DND-41 (cell line): ENCODE data around the gene AKAP1.

ENCODE experiments used
- ATAC-seq: fragments of 200-7000 bp; cut with Tn5 transposase; 3 replicates; pipeline ENCODE4 v1.9.1; 2021; ENCODE audit warnings: low read depth; ENCODE audit not compliant: insufficient read depth
- DNase-seq: peaks from one replicate; pipeline ENCODE4 v3.0.0-alpha.2; 2020
- H2AFZ ChIP-seq: 2 replicates; pipeline ENCODE4 v1.6.0; 2012; ENCODE audit warnings: low read depth, low read length
- H3K27ac ChIP-seq: 2 replicates; pipeline ENCODE4 v1.5.1; 2012; ENCODE audit warnings: low read length, inconsistent platforms
- H3K27me3 ChIP-seq: fragments of 200-600 bp; sonication (generic); 2 replicates; pipeline ENCODE4 v1.6.0; 2012; ENCODE audit warnings: low read length, mild to moderate bottlenecking, inconsistent platforms; ENCODE audit not compliant: insufficient read depth, poor library complexity
- H3K36me3 ChIP-seq: 2 replicates; pipeline ENCODE4 v1.5.1; 2012; ENCODE audit warnings: low read length, inconsistent platforms; ENCODE audit not compliant: insufficient read depth
- H3K4me1 ChIP-seq: 2 replicates; pipeline ENCODE4 v1.5.1; 2012; ENCODE audit warnings: mild to moderate bottlenecking, low read length; ENCODE audit not compliant: insufficient read depth
- H3K4me2 ChIP-seq: 2 replicates; pipeline ENCODE4 v1.6.0; 2012; ENCODE audit warnings: mild to moderate bottlenecking, moderate library complexity, low read length, inconsistent platforms; ENCODE audit not compliant: insufficient read depth
- H3K4me3 ChIP-seq, 2 experiments: fragments of 200-600 bp in 1 of 2; shearing (Covaris generic) in 1 of 2; 2 replicates each; pipeline ENCODE4 v1.5.1; 2012 to 2016; ENCODE audit warnings: inconsistent platforms in 2 of 2, low read length in 2 of 2, mild to moderate bottlenecking in 2 of 2, low read depth in 1 of 2, moderate library complexity in 1 of 2
- H3K79me2 ChIP-seq: 2 replicates; pipeline ENCODE4 v1.6.0; 2012; ENCODE audit warnings: low read length, inconsistent platforms; ENCODE audit not compliant: insufficient read depth
- H3K9ac ChIP-seq: 2 replicates; pipeline ENCODE4 v1.6.0; 2012; ENCODE audit warnings: low read depth, mild to moderate bottlenecking, inconsistent platforms, low read length, moderate library complexity
- H3K9me3 ChIP-seq: 2 replicates; pipeline ENCODE4 v1.5.1; 2012; ENCODE audit warnings: low read length, moderate library complexity, mild to moderate bottlenecking, inconsistent platforms; ENCODE audit not compliant: insufficient read depth, severe bottlenecking
- H4K20me1 ChIP-seq: 2 replicates; pipeline ENCODE4 v1.6.0; 2012; ENCODE audit warnings: low read length; ENCODE audit not compliant: insufficient read depth
- EZH2 ChIP-seq: IDR thresholded peaks from 3 replicates; pipeline ENCODE4 v1.6.1; 2012; ENCODE audit warnings: borderline replicate concordance, low read depth, mild to moderate bottlenecking, moderate library complexity, low read length, inconsistent platforms; ENCODE audit not compliant: severe bottlenecking
- TF ChIP-seq, protein P1 (sequence below): IDR thresholded peaks from 2 replicates; pipeline ENCODE4 v1.5.1; 2012; ENCODE audit warnings: borderline replicate concordance, low read length, moderate library complexity, mild to moderate bottlenecking; ENCODE audit not compliant: poor library complexity, severe bottlenecking; ENCODE audit errors: extremely low read depth

AKAP1 gene, protein sequence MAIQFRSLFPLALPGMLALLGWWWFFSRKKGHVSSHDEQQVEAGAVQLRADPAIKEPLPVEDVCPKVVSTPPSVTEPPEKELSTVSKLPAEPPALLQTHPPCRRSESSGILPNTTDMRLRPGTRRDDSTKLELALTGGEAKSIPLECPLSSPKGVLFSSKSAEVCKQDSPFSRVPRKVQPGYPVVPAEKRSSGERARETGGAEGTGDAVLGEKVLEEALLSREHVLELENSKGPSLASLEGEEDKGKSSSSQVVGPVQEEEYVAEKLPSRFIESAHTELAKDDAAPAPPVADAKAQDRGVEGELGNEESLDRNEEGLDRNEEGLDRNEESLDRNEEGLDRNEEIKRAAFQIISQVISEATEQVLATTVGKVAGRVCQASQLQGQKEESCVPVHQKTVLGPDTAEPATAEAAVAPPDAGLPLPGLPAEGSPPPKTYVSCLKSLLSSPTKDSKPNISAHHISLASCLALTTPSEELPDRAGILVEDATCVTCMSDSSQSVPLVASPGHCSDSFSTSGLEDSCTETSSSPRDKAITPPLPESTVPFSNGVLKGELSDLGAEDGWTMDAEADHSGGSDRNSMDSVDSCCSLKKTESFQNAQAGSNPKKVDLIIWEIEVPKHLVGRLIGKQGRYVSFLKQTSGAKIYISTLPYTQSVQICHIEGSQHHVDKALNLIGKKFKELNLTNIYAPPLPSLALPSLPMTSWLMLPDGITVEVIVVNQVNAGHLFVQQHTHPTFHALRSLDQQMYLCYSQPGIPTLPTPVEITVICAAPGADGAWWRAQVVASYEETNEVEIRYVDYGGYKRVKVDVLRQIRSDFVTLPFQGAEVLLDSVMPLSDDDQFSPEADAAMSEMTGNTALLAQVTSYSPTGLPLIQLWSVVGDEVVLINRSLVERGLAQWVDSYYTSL

GRCh38 chr17:57084802-57085447 is at the start of gene AKAP1:
Gene AKAP1, plus strand, starts transcription at chr17:57085246. Its CDS starts 20,219 bp downstream, at chr17:57105465.
- ATAC-seq: peak; percentile 93
- Histone ChIP-seq H2AFZ (peak within 1 kb of the TSS; percentile 99), H3K9ac (peak within 1 kb of the TSS; percentile 80), H3K27me3 (no peaks in the 10 kb centered on the region), H3K9me3 (no peaks in the 10 kb centered on the region), H3K36me3 (no peaks in the 10 kb centered on the region; the same call in 1 of the 2 replicates), H3K4me2 (peak within 1 kb of the TSS; percentile 96), H3K4me3 (peak within 1 kb of the TSS; percentile 59 to 90), H4K20me1 (peaks cover 36% of the 10 kb centered on the region; the same call in 1 of the 2 replicates), H3K4me1 (peaks cover 35% of the 10 kb centered on the region), H3K79me2 (peaks cover 58% of the 10 kb centered on the region), H3K27ac (peak within 1 kb of the TSS; percentile 93)
- DNase-seq: peak; percentile 96
- TF ChIP-seq, protein P1, sequence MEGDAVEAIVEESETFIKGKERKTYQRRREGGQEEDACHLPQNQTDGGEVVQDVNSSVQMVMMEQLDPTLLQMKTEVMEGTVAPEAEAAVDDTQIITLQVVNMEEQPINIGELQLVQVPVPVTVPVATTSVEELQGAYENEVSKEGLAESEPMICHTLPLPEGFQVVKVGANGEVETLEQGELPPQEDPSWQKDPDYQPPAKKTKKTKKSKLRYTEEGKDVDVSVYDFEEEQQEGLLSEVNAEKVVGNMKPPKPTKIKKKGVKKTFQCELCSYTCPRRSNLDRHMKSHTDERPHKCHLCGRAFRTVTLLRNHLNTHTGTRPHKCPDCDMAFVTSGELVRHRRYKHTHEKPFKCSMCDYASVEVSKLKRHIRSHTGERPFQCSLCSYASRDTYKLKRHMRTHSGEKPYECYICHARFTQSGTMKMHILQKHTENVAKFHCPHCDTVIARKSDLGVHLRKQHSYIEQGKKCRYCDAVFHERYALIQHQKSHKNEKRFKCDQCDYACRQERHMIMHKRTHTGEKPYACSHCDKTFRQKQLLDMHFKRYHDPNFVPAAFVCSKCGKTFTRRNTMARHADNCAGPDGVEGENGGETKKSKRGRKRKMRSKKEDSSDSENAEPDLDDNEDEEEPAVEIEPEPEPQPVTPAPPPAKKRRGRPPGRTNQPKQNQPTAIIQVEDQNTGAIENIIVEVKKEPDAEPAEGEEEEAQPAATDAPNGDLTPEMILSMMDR: peak; percentile 50
- no peak for TF ChIP-seq EZH2

- Histone ChIP-seq H3K4me3 (no peak overlapping the region), H2AFZ (no peak overlapping the region), H3K27ac (no peak overlapping the region), H3K79me2 (no peaks in the 10 kb centered on the region), H3K4me2 (no peak overlapping the region), H3K36me3 (no peaks in the 10 kb centered on the region), H3K9me3 (no peaks in the 10 kb centered on the region), H4K20me1 (no peaks in the 10 kb centered on the region), H3K4me1 (no peaks in the 10 kb centered on the region), H3K27me3 (peaks cover 13% of the 10 kb centered on the region), H3K9ac (no peak overlapping the region)
- DNase-seq: no peak
- TF ChIP-seq, protein P1: no peak
- TF ChIP-seq EZH2: no peak
- no peak for ATAC-seq
Observed at GRCh38 chr17:57035971-57036481, 49.0 kb upstream of the AKAP1 start.

- ATAC-seq: no peak
- H3K36me3 ChIP-seq: no peaks in the 10 kb centered on the region
- no peaks in the 10 kb centered on the region for H3K4me1 ChIP-seq
- H3K79me2 ChIP-seq: no peaks in the 10 kb centered on the region
- H3K27ac ChIP-seq: no peak overlapping the region
- no peak overlapping the region for H3K9ac ChIP-seq
- no peak for DNase-seq
- H3K9me3 ChIP-seq: no peaks in the 10 kb centered on the region
- no peak for TF ChIP-seq EZH2
- TF ChIP-seq, protein P1: no peak
- no peak overlapping the region for H3K4me3 ChIP-seq
- H3K4me2 ChIP-seq: no peak overlapping the region
- H4K20me1 ChIP-seq: no peaks in the 10 kb centered on the region
- peaks cover 13% of the 10 kb centered on the region for H3K27me3 ChIP-seq
- H2AFZ ChIP-seq: no peak overlapping the region
Observed at GRCh38 chr17:57037411-57037810, 47.6 kb upstream of the AKAP1 start.
